ENCODE results near the gene EFHB.

DNA sequence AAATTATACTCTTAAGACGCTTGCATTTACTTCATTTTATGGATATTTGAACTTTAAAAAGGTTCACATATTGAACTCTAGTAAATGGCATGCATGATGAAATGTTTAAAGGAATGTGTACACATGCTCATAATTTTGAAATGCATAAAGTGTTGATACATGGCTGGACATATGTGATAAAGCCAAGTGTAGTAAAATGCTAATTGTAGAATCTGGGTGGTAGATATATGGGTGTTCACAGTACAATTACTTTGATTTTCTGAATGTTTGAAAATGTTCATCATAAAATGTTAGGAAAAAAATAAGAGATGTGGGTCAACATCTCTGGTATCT lies 4.2 kb upstream of the EFHB start:
- TF ChIP-seq, protein P1, sequence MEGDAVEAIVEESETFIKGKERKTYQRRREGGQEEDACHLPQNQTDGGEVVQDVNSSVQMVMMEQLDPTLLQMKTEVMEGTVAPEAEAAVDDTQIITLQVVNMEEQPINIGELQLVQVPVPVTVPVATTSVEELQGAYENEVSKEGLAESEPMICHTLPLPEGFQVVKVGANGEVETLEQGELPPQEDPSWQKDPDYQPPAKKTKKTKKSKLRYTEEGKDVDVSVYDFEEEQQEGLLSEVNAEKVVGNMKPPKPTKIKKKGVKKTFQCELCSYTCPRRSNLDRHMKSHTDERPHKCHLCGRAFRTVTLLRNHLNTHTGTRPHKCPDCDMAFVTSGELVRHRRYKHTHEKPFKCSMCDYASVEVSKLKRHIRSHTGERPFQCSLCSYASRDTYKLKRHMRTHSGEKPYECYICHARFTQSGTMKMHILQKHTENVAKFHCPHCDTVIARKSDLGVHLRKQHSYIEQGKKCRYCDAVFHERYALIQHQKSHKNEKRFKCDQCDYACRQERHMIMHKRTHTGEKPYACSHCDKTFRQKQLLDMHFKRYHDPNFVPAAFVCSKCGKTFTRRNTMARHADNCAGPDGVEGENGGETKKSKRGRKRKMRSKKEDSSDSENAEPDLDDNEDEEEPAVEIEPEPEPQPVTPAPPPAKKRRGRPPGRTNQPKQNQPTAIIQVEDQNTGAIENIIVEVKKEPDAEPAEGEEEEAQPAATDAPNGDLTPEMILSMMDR (IDR thresholded peaks at IDR 0.05) = no peak
- no peak for TF ChIP-seq POLR2A (IDR thresholded peaks at IDR 0.05)

Measured in lower leg skin (tissue), 3 donors.